A673 (cell line): ENCODE data around the gene LHB. TPM values are rescaled to one million over a fixed set of nuclear protein-coding genes. Genes with fewer than 3 reads are reported as not detected.

Experiments
- BruUV-seq: library from RNA; stranded (reverse); fragments of 400-500 nt; replicated peaks from 2 replicates; lab custom pipeline; 2021; lab: Mats Ljungman, UMichigan
- CTCF ChIA-PET: fragments of 300-600 bp; sonication (Branson Sonifier 250); formaldehyde crosslinking; loops from one replicate; lab custom pipeline; 2022; ENCODE audit warnings: antibody characterized with exemption; lab: Charles Lee
- POLR2A ChIA-PET: fragments of 300-600 bp; sonication (Branson Sonifier 250); formaldehyde crosslinking; loops from one replicate; lab custom pipeline; 2022; ENCODE audit warnings: antibody characterized with exemption; ENCODE audit not compliant: low non-redundant PET; lab: Charles Lee
- DNase-seq: peaks from one replicate; pipeline ENCODE4 v3.0.0-alpha.2; 2015; ENCODE audit warnings: low spot score
- H3K27ac ChIP-seq: fragments of 200-600 bp; sonication (generic); 2 replicates; pipeline ENCODE4 v1.5.1; 2016; ENCODE audit warnings: mixed run types, low read depth, mild to moderate bottlenecking, mixed read lengths, antibody characterized with exemption, low read length; ENCODE audit not compliant: poor library complexity, severe bottlenecking
- H3K27me3 ChIP-seq: fragments of 200-600 bp; sonication (generic); replicated peaks from 2 replicates; pipeline ENCODE4 v1.6.1; 2017; ENCODE audit warnings: mixed run types, low read depth, mild to moderate bottlenecking, mixed read lengths, antibody characterized with exemption, low read length; ENCODE audit not compliant: insufficient read depth, poor library complexity
- H3K36me3 ChIP-seq: fragments of 200-600 bp; sonication (generic); 2 replicates; pipeline ENCODE4 v1.6.1; 2016; ENCODE audit warnings: mixed run types, mild to moderate bottlenecking, mixed read lengths, antibody characterized with exemption, low read length; ENCODE audit not compliant: insufficient read depth, poor library complexity, severe bottlenecking
- H3K4me1 ChIP-seq: fragments of 200-600 bp; sonication (generic); 2 replicates; pipeline ENCODE4 v1.6.1; 2017; ENCODE audit warnings: mixed run types, mild to moderate bottlenecking, mixed read lengths, antibody characterized with exemption, low read length; ENCODE audit not compliant: insufficient read depth, poor library complexity, severe bottlenecking
- H3K4me3 ChIP-seq: fragments of 200-600 bp; sonication (generic); 2 replicates; pipeline ENCODE4 v1.5.1; 2016; ENCODE audit warnings: low read depth, mixed run types, mild to moderate bottlenecking, mixed read lengths, low read length; ENCODE audit not compliant: poor library complexity, severe bottlenecking
- H3K9me3 ChIP-seq: fragments of 200-600 bp; sonication (generic); 2 replicates; pipeline ENCODE4 v1.6.1; 2016; ENCODE audit warnings: mixed run types, low read depth, mild to moderate bottlenecking, mixed read lengths, antibody characterized with exemption, low read length; ENCODE audit not compliant: poor library complexity, severe bottlenecking
- CTCF ChIP-seq: fragments of 300-800, 200-600 bp; sonication (generic); conservative IDR thresholded peaks from 2 replicates; pipeline ENCODE4 v1.5.1; 2017; ENCODE audit warnings: low read depth, mild to moderate bottlenecking, antibody characterized with exemption, low read length, moderate library complexity, mixed read lengths
- EZH2 ChIP-seq: fragments of 200-600 bp; sonication (generic); IDR thresholded peaks from 2 replicates; pipeline ENCODE4 v1.6.1; 2017; ENCODE audit warnings: borderline replicate concordance, low read depth, mild to moderate bottlenecking, mixed read lengths, antibody characterized with exemption, low read length; ENCODE audit not compliant: poor library complexity, severe bottlenecking
- intact Hi-C: fragments of 100-400 bp; cut with micrococcal nuclease; formaldehyde crosslinking; loops from one replicate; pipeline ENCODE4 v1.10.0; 2022; ENCODE audit not compliant: unreplicated experiment
- total RNA-seq: library from RNA; stranded (reverse); gene quantifications from 2 replicates; pipeline ENCODE4 v1.2.3, GENCODE V29; 2021

LHB gene
- total RNA-seq, 1 experiment from 2014 or later = not detected

GRCh38 chr19:49064029-49064629 is 47.2 kb upstream of the LHB start:
- H3K9me3 ChIP-seq = no peaks in the 10 kb centered on the region
- TF ChIP-seq EZH2 (no peak), CTCF (no peak)
- no peaks in the 10 kb centered on the region for H3K36me3 ChIP-seq
- peak overlapping the region; percentile 45 for H3K4me3 ChIP-seq
- BruUV-seq = no TSS peak
- POLR2A ChIA-PET = no interaction called here
- DNase-seq = no peak
- H3K27me3 ChIP-seq = no peaks in the 10 kb centered on the region
- intact Hi-C loops = no loop called here
- H3K4me1 ChIP-seq = peaks cover 9% of the 10 kb centered on the region
- CTCF ChIA-PET = no interaction called here
- H3K27ac ChIP-seq = no peak overlapping the region

- no peak for DNase-seq
- no peaks in the 10 kb centered on the region for H3K36me3 ChIP-seq
- POLR2A ChIA-PET = no interaction called here
- no TSS peak for BruUV-seq
- intact Hi-C loops = no loop called here
- peaks cover 13% of the 10 kb centered on the region for H3K4me1 ChIP-seq
- TF ChIP-seq CTCF = no peak
- no peak for TF ChIP-seq EZH2
- no peak overlapping the region for H3K4me3 ChIP-seq
- H3K9me3 ChIP-seq = no peaks in the 10 kb centered on the region
- CTCF ChIA-PET = no interaction called here
- H3K27ac ChIP-seq = no peak overlapping the region
- H3K27me3 ChIP-seq = no peaks in the 10 kb centered on the region
Measured at GRCh38 chr19:49061445-49061844, 44.6 kb upstream of the LHB start.

GRCh38 chr19:49061000-49061399 is 44.1 kb upstream of the LHB start:
- intact Hi-C loops = no loop called here
- Histone ChIP-seq H3K4me1 (peaks cover 15% of the 10 kb centered on the region), H3K27ac (no peak overlapping the region), H3K27me3 (no peaks in the 10 kb centered on the region), H3K4me3 (no peak overlapping the region), H3K36me3 (no peaks in the 10 kb centered on the region), H3K9me3 (no peaks in the 10 kb centered on the region)
- POLR2A ChIA-PET = interaction anchor here (0.6 kb wide), 1 partner anchor 35 kb away, joined by 3 read pairs; no protein-coding TSS in a partner anchor
- TF ChIP-seq EZH2 (no peak), CTCF (no peak)
- no TSS peak for BruUV-seq
- DNase-seq = no peak
- CTCF ChIA-PET = no interaction called here
